GM12801 (cell line): ENCODE results near the gene PRR35.

Experiments used
- CTCF ChIP-seq: IDR thresholded peaks from one replicate; pipeline ENCODE4 v1.5.1; 2011; ENCODE audit warnings: control low read depth; ENCODE audit not compliant: insufficient read length; ENCODE audit errors: extremely low read depth

PRR35 gene

GRCh38 chr16:578232-578869, 18.2 kb downstream of the PRR35 start:
- no peak for TF ChIP-seq CTCF

GRCh38 chr16:578870-579405, 18.7 kb downstream of the PRR35 start:
- TF ChIP-seq CTCF: no peak

- TF ChIP-seq CTCF: no peak
Measured at GRCh38 chr16:580141-580945, 20.1 kb downstream of the PRR35 start.

- no peak for TF ChIP-seq CTCF
Measured at GRCh38 chr16:580946-581498, 20.8 kb downstream of the PRR35 start.

GRCh38 chr16:582218-582613, 22.0 kb downstream of the PRR35 start:
- TF ChIP-seq CTCF: no peak

- no peak for TF ChIP-seq CTCF
Measured at GRCh38 chr16:582614-583331, 22.6 kb downstream of the PRR35 start.

- no peak for TF ChIP-seq CTCF
Measured at GRCh38 chr16:583470-583814, 23.2 kb downstream of the PRR35 start.
